ENCODE results near the gene CHCHD6. TPM values are rescaled to one million over a fixed set of nuclear protein-coding genes. Genes with fewer than 3 reads are reported as not detected.

The CHCHD6 gene
- total RNA-seq, 6 experiments from 2014 or later, result 1.7 to 5.3 (median 4.2) TPM

- no peaks in the 10 kb centered on the region for H3K36me3 ChIP-seq
- TF ChIP-seq POLR2A (IDR thresholded peaks at IDR 0.05), result no peak
- TF ChIP-seq CTCF (IDR thresholded peaks at IDR 0.05), result no peak
- H3K4me1 ChIP-seq, result no peaks in the 10 kb centered on the region
- H3K9me3 ChIP-seq, result no peaks in the 10 kb centered on the region
- DNase-seq, result no peak
- no peaks in the 10 kb centered on the region for H3K27me3 ChIP-seq
- intact Hi-C loops (cut with DNase I), result no loop called here
- no peak overlapping the region for H3K27ac ChIP-seq
- ATAC-seq, result no peak
- no peak overlapping the region for H3K4me3 ChIP-seq
Observed at GRCh38 chr3:126918355-126918821, 214.3 kb downstream of the CHCHD6 start.

DNA sequence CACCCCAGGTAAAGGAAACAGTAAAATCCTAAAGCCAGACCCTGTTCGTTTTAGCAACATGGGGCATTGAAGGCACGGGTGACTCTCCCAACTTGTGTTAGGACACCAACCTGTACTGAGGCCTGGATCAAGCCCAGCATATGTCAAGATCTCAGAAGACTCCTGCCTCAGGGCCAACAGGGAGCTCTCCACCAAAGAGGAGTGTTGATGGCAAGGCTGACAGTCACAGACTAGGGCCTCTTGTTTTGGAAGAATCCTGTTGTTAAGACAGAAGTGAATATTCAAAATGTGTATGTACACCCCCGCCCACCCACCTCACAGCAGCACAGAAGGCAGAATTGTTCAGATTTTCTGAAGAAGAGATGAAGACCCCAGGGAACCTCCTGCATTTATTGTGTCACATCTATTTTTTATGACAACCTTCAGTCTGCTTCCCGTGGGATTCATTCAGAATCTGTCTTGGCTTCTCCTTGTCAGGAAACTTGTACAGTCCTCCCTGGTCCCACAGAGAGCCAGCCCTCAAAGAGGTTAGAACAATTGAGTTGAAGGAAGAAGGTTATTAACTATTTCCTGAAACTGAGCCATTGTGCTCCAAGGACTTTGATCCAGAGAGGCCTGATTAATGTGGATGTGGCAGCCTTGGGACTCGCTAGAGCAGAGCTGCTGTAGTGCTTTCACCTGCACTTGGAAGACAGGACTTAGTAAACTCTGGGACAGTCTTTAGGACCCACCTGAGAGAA is 217.2 kb downstream of the CHCHD6 start:
- DNase-seq (no peak), ATAC-seq (peak in 1 of 4 donors; percentile 48)
- Histone ChIP-seq H3K4me1 (no peaks in the 10 kb centered on the region), H3K27me3 (no peaks in the 10 kb centered on the region), H3K9me3 (no peaks in the 10 kb centered on the region), H3K36me3 (no peaks in the 10 kb centered on the region), H3K27ac (no peak overlapping the region), H3K4me3 (no peak overlapping the region)
- 76% methylated on average over 3 of the region's 5 CpGs for WGBS (ENCODE audit: insufficient coverage, low coverage, low lambda C conversion rate, missing lambda C conversion rate)
- no peak for TF ChIP-seq CTCF (IDR thresholded peaks at IDR 0.05)
- no peak for TF ChIP-seq POLR2A (IDR thresholded peaks at IDR 0.05)
- intact Hi-C loops (cut with DNase I), result no loop called here

DNA sequence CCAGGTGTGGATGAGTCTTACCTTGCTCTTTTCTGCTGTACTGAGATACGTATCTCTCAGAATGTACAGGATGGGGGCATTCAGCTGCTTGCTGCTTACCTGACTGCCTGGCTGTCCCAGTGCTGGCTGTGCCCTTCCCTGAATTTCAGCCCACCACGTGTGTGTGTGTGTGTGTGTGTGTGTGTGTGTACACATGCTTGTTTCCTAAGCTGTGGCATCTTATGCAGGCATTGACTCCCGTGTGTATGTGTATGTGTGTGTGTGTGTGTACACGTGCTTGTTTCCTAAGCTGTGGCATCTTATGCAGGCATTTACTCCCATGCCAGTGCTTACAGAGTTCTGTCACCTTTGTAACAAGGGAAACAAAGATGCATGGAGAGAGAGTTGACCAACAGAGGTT is 218.4 kb downstream of the CHCHD6 start:
- H3K4me3 ChIP-seq, result no peak overlapping the region
- no peak for TF ChIP-seq CTCF (IDR thresholded peaks at IDR 0.05)
- no peak for TF ChIP-seq POLR2A (IDR thresholded peaks at IDR 0.05)
- WGBS (ENCODE audit: insufficient coverage, low coverage, low lambda C conversion rate, missing lambda C conversion rate), result 67% methylated on average over 1 of the region's 4 CpGs

GRCh38 chr3:126923423-126923822 is 219.4 kb downstream of the CHCHD6 start:
- no peaks in the 10 kb centered on the region for H3K36me3 ChIP-seq
- no peaks in the 10 kb centered on the region for H3K9me3 ChIP-seq
- H3K27me3 ChIP-seq, result no peaks in the 10 kb centered on the region
- H3K27ac ChIP-seq, result no peak overlapping the region
- intact Hi-C loops (cut with DNase I), result no loop called here
- WGBS (ENCODE audit: insufficient coverage, low coverage, low lambda C conversion rate, missing lambda C conversion rate), result 78% methylated on average over 4 of the region's 6 CpGs
- no peak overlapping the region for H3K4me3 ChIP-seq
- no peak for TF ChIP-seq CTCF (IDR thresholded peaks at IDR 0.05)
- no peak for TF ChIP-seq POLR2A (IDR thresholded peaks at IDR 0.05)
- H3K4me1 ChIP-seq, result no peaks in the 10 kb centered on the region
- ATAC-seq (no peak), DNase-seq (no peak)

More for the DNA sequence above, 218.4 kb downstream of the CHCHD6 start:
- H3K27me3 ChIP-seq, result no peaks in the 10 kb centered on the region
- DNase-seq (no peak), ATAC-seq (no peak)
- no peaks in the 10 kb centered on the region for H3K9me3 ChIP-seq
- no peak overlapping the region for H3K27ac ChIP-seq
- intact Hi-C loops (cut with DNase I), result no loop called here
- no peaks in the 10 kb centered on the region for H3K36me3 ChIP-seq
- no peaks in the 10 kb centered on the region for H3K4me1 ChIP-seq

All from right lobe of liver (tissue), 6 donors.